B cell (primary cell): ENCODE data around the gene STAG1. TPM values are rescaled to one million over a fixed set of nuclear protein-coding genes. Genes with fewer than 3 reads are reported as not detected.

Experiments used
- ATAC-seq: fragments of 200-7000 bp; cut with Tn5 transposase; one replicate; pipeline ENCODE4 v1.10.0; 2021; ENCODE audit warnings: low read depth, mild to moderate bottlenecking, moderate number of reproducible peaks, moderate library complexity
- CTCF ChIA-PET: fragments of 350-600 bp; sonication (Branson Sonifier 250); formaldehyde crosslinking; loops from one replicate; lab custom pipeline; 2021; ENCODE audit warnings: antibody characterized with exemption, inconsistent platforms; lab: Charles Lee
- POLR2A ChIA-PET: fragments of 350-600 bp; sonication (Branson Sonifier 250); formaldehyde crosslinking; loops from one replicate; lab custom pipeline; 2021; ENCODE audit warnings: antibody characterized with exemption; lab: Charles Lee
- DNase-seq: peaks from one replicate; pipeline ENCODE4 v3.0.0; 2013
- H2AFZ ChIP-seq: 2 replicates; pipeline ENCODE4 v1.6.1; 2012; ENCODE audit warnings: mild to moderate bottlenecking, low read depth, low read length; ENCODE audit not compliant: insufficient read depth, poor library complexity, severe bottlenecking
- H3K27ac ChIP-seq, 2 donors: 1 replicate in 1 of 2; 2 replicates in 1 of 2; pipeline ENCODE4 v1.5.1; 2012 to 2013; ENCODE audit warnings: low read length in 2 of 2, mild to moderate bottlenecking in 2 of 2, moderate library complexity in 1 of 2
- H3K27me3 ChIP-seq, 4 experiments: fragments of 200-600 bp in 1 of 4; sonication (generic) in 1 of 4; replicated peaks in 1 of 4; 1 replicate in 2 of 4; 2 replicates in 2 of 4; pipeline versions ENCODE4 v1.6.1 to v1.7.0; 2013 to 2016; ENCODE audit warnings: low read length in 3 of 4, mild to moderate bottlenecking in 2 of 4, mixed read lengths in 1 of 4, moderate library complexity in 1 of 4; ENCODE audit not compliant: insufficient read depth in 4 of 4, control insufficient read depth in 3 of 4; ENCODE audit errors: control extremely low read depth in 1 of 4
- H3K36me3 ChIP-seq, 2 experiments: replicated peaks in 1 of 2; 1 replicate in 1 of 2; 2 replicates in 1 of 2; pipeline versions ENCODE4 v1.6.1 to v1.7.1; 2013; ENCODE audit warnings: low read length in 1 of 2; ENCODE audit not compliant: insufficient read depth in 2 of 2, control insufficient read depth in 1 of 2; ENCODE audit errors: control extremely low read depth in 1 of 2, extremely low read depth in 1 of 2
- H3K4me1 ChIP-seq, 2 donors: fragments of 200-600 bp in 1 of 2; sonication (generic) in 1 of 2; 1 replicate in 1 of 2; 2 replicates in 1 of 2; pipeline versions ENCODE4 v1.5.1 to v1.6.1; 2013 to 2017; ENCODE audit warnings: low read length in 2 of 2; ENCODE audit not compliant: control insufficient read depth in 2 of 2, insufficient read depth in 2 of 2
- H3K4me2 ChIP-seq: replicated peaks from 2 replicates; pipeline ENCODE3; 2012; ENCODE audit warnings: mild to moderate bottlenecking, low read depth, low read length; ENCODE audit not compliant: poor library complexity, severe bottlenecking
- H3K4me3 ChIP-seq, 5 experiments: fragments of 200-600 bp in 1 of 5; sonication (generic) in 1 of 5; 1 replicate in 3 of 5; 2 replicates in 2 of 5; pipeline versions ENCODE4 v1.5.1 to v1.7.0; 2011 to 2016; ENCODE audit warnings: low read length in 4 of 5, mild to moderate bottlenecking in 4 of 5, low read depth in 2 of 5, control low read depth in 1 of 5, moderate library complexity in 1 of 5; ENCODE audit not compliant: insufficient read depth in 1 of 5; ENCODE audit errors: control extremely low read depth in 1 of 5, extremely low read depth in 1 of 5
- H3K79me2 ChIP-seq: fragments of 200-600 bp; sonication (generic); one replicate; pipeline ENCODE4 v1.6.0; 2016; ENCODE audit warnings: low read length; ENCODE audit not compliant: control insufficient read depth, insufficient read depth
- H3K9ac ChIP-seq: fragments of 200-600 bp; sonication (generic); 2 replicates; pipeline ENCODE4 v1.6.1; 2017; ENCODE audit warnings: mild to moderate bottlenecking, low read length, moderate library complexity
- H3K9me3 ChIP-seq, 3 donors: one replicate each; pipeline versions ENCODE4 v1.6.1 to v1.7.1; 2013; ENCODE audit warnings: low read length in 2 of 3; ENCODE audit not compliant: control insufficient read depth in 2 of 3, insufficient read depth in 1 of 3; ENCODE audit errors: control extremely low read depth in 1 of 3
- H4K20me1 ChIP-seq: 2 replicates; pipeline ENCODE4 v1.6.0; 2012; ENCODE audit warnings: mild to moderate bottlenecking, low read length; ENCODE audit not compliant: insufficient read depth, control insufficient read depth, poor library complexity, severe bottlenecking
- H3K27ac Mint-ChIP-seq: one replicate; pipeline ENCODE4 v1.8.0; 2021; ENCODE audit warnings: mixed read lengths
- H3K27me3 Mint-ChIP-seq: one replicate; pipeline ENCODE4 v1.8.0; 2021; ENCODE audit warnings: mixed read lengths
- H3K4me1 Mint-ChIP-seq: one replicate; pipeline ENCODE4 v1.8.0; 2021; ENCODE audit warnings: mixed read lengths
- H3K4me3 Mint-ChIP-seq: one replicate; pipeline ENCODE4 v1.8.0; 2021; ENCODE audit warnings: mixed read lengths
- H3K9me3 Mint-ChIP-seq: one replicate; pipeline ENCODE4 v1.8.0; 2022; ENCODE audit warnings: mixed read lengths; ENCODE audit not compliant: insufficient read depth
- CTCF ChIP-seq: fragments of 200-600 bp; IDR thresholded peaks from one replicate; pipeline ENCODE4 v1.8.0; 2022; ENCODE audit warnings: antibody characterized with exemption, mild to moderate bottlenecking
- EZH2 ChIP-seq: IDR thresholded peaks from 2 replicates; pipeline ENCODE4 v1.6.1; 2012; ENCODE audit warnings: borderline replicate concordance, low read depth, mild to moderate bottlenecking, moderate library complexity, low read length; ENCODE audit not compliant: insufficient read depth, poor library complexity, severe bottlenecking
- WGBS: methylation state at CpG from one replicate; pipeline ENCODE4 v1.1.5; 2013; ENCODE audit warnings: missing lambda C conversion rate; ENCODE audit not compliant: insufficient coverage; 5-methylcytosine and 5-hydroxymethylcytosine counted together
- intact Hi-C: fragments of 100-400 bp; cut with micrococcal nuclease; formaldehyde crosslinking; loops from one replicate; pipeline ENCODE4 v1.10.0; 2022
- polyA plus RNA-seq: library from polyadenylated mRNA; depleted of rRNA; stranded (reverse); fragments of >200 nt; gene quantifications from 2 replicates; pipeline ENCODE4 v1.2.3, GENCODE V29; 2012
- total RNA-seq, 2 donors: library from RNA; stranded (reverse); fragments of 120-200 nt in 1 of 2; gene quantifications; 1 replicate in 1 of 2; 2 replicates in 1 of 2; pipeline versions ENCODE4 v1.2.3 to v1.2.4, GENCODE V29; 2013 to 2022

Gene STAG1
- total and polyA plus RNA-seq, 2 donors (not counting 1 experiment from before 2014, with no cell fraction given) = 9.2 to 77.0 TPM

GRCh38 chr3:136755192-136755591 is 3.0 kb upstream of the STAG1 start:
- Mint-ChIP-seq H3K9me3 (peaks cover 2% of the 10 kb centered on the region), H3K27me3 (no peaks in the 10 kb centered on the region), H3K4me1 (peaks cover 32% of the 10 kb centered on the region), H3K4me3 (peak overlapping the region; percentile 3), H3K27ac (peak overlapping the region; percentile 28)
- H4K20me1 ChIP-seq = no peaks in the 10 kb centered on the region
- intact Hi-C loops = no loop called here
- ATAC-seq = no peak
- ChIA-PET POLR2A (no interaction called here), CTCF (interaction anchor here (0.9 kb wide), 1 partner anchor 258 kb away, joined by 3 read pairs; no protein-coding TSS in a partner anchor)
- peaks cover 18 to 26% of the 10 kb centered on the region in 2 donors for H3K4me1 ChIP-seq
- no peak overlapping the region for H2AFZ ChIP-seq
- H3K4me2 ChIP-seq = no peak overlapping the region
- no peak overlapping the region for H3K27ac ChIP-seq
- WGBS = no CpG with 5 or more reads among the region's 2 CpGs
- DNase-seq = no peak
- no peak overlapping the region for H3K4me3 ChIP-seq
- H3K79me2 ChIP-seq = peaks cover 14% of the 10 kb centered on the region
- peaks cover 1 to 3% (median 3%) of the 10 kb centered on the region in 3 donors for H3K9me3 ChIP-seq
- no peak for TF ChIP-seq CTCF
- no peak for TF ChIP-seq EZH2
- no peak overlapping the region for H3K9ac ChIP-seq
- no peaks in the 10 kb centered on the region for H3K27me3 ChIP-seq
- no peaks in the 10 kb centered on the region for H3K36me3 ChIP-seq

GRCh38 chr3:136753326-136753939 is 1.3 kb upstream of the STAG1 start:
- Mint-ChIP-seq H3K27me3 (no peaks in the 10 kb centered on the region), H3K9me3 (peaks cover 2% of the 10 kb centered on the region)
- CTCF ChIA-PET = interaction anchor here (0.6 to 3.4 kb wide), 23 partner anchors 11 to 683 kb away, joined by 3 to 66 read pairs (median 7); partner anchors contain the start of genes MSL2, NCK1 and SLC35G2

More at GRCh38 chr3:136753326-136753939, 1.3 kb upstream of the STAG1 start:
- Mint-ChIP-seq H3K27ac (peak overlapping the region; percentile 97), H3K4me1 (peaks cover 45% of the 10 kb centered on the region), H3K4me3 (peak overlapping the region; percentile 90)
- DNase-seq (no peak), ATAC-seq (no peak)
- Histone ChIP-seq H3K79me2 (peaks cover 31% of the 10 kb centered on the region), H3K4me1 (peaks cover 25 to 34% of the 10 kb centered on the region in 2 donors), H4K20me1 (peaks cover 13% of the 10 kb centered on the region), H3K27me3 (no peaks in the 10 kb centered on the region), H3K36me3 (no peaks in the 10 kb centered on the region), H2AFZ (peak overlapping the region; percentile 96), H3K9me3 (peaks cover 0 to 3% (median 1%) of the 10 kb centered on the region in 3 donors), H3K27ac (peak overlapping the region; percentile 99 to 100), H3K4me3 (peak overlapping the region; percentile 88 to 98 (median 93)), H3K9ac (peak overlapping the region; percentile 97), H3K4me2 (peak overlapping the region; percentile 82)
- intact Hi-C loops = loop anchor here (2.0 to 5.0 kb wide), 2 partner anchors 207 to 1434 kb away; partner anchors contain the start of gene ARMC8
- TF ChIP-seq EZH2 (no peak), CTCF (no peak)
- POLR2A ChIA-PET = interaction anchor here (0.7 to 2.8 kb wide), 4 partner anchors 26 to 557 kb away, joined by 5 to 52 read pairs (median 28); partner anchors contain the start of genes MSL2 and NCK1
- WGBS = 66% methylated on average over 9 of the region's 11 CpGs
